SK-N-SH (cell line): ENCODE data around the gene ECE1. TPM values are rescaled to one million over a fixed set of nuclear protein-coding genes. Genes with fewer than 3 reads are reported as not detected.

ENCODE experiments used
- CTCF ChIA-PET: fragments of 300-600, 350-600 bp; formaldehyde crosslinking; extraction: SDS; loops from one replicate; lab custom pipeline; 2021; lab: Yijun Ruan, JAX
- POLR2A ChIA-PET: fragments of 350-600 bp; sonication (Branson Sonifier 250); formaldehyde crosslinking; extraction: SDS; loops from one replicate; lab custom pipeline; 2020; ENCODE audit warnings: antibody characterized with exemption, inconsistent platforms; lab: Yijun Ruan, JAX
- DNase-seq: peaks from one replicate; pipeline ENCODE4 v3.0.0; 2012
- H2AFZ ChIP-seq: fragments of 200-600 bp; sonication (generic); 2 replicates; pipeline ENCODE4 v1.8.1; 2016; ENCODE audit warnings: antibody characterized with exemption, mild to moderate bottlenecking, low read depth
- H3F3A ChIP-seq: fragments of 200-600 bp; sonication (generic); replicated peaks from 2 replicates; pipeline ENCODE3; 2016; ENCODE audit warnings: antibody characterized with exemption, mild to moderate bottlenecking; ENCODE audit not compliant: insufficient read depth
- H3K27ac ChIP-seq, 2 experiments: fragments of 200-500 bp in 1 of 2; fragments of 200-600 bp in 1 of 2; sonication (Bioruptor generic) in 1 of 2; sonication (generic), shearing (Covaris generic) in 1 of 2; 2 replicates each; pipeline versions ENCODE4 v1.5.1 to v1.6.1; 2014 to 2016; ENCODE audit warnings: low read depth in 2 of 2, inconsistent platforms in 1 of 2, low read length in 1 of 2, mild to moderate bottlenecking in 1 of 2, mixed read lengths in 1 of 2
- H3K27me3 ChIP-seq: fragments of 200-600 bp; sonication (generic), shearing (Covaris generic); 2 replicates; pipeline ENCODE4 v1.6.1; 2016; ENCODE audit warnings: mixed run types; ENCODE audit not compliant: insufficient read depth
- H3K36me3 ChIP-seq, 2 experiments: fragments of 200-500 bp in 1 of 2; fragments of 200-600 bp in 1 of 2; sonication (Bioruptor generic) in 1 of 2; sonication (generic) in 1 of 2; replicated peaks in 1 of 2; 2 replicates each; pipeline versions ENCODE3 to v1.5.1; 2014 to 2016; ENCODE audit warnings: low read length in 1 of 2, mild to moderate bottlenecking in 1 of 2; ENCODE audit not compliant: insufficient read depth in 2 of 2, control insufficient read depth in 1 of 2
- H3K4me1 ChIP-seq, 2 experiments: fragments of 200-500 bp in 1 of 2; fragments of 200-600 bp in 1 of 2; sonication (Bioruptor generic) in 1 of 2; sonication (generic), shearing (Covaris generic) in 1 of 2; 2 replicates each; pipeline versions ENCODE4 v1.5.1 to v1.6.1; 2014 to 2016; ENCODE audit warnings: low read depth in 1 of 2, low read length in 1 of 2, mixed run types in 1 of 2; ENCODE audit not compliant: insufficient read depth in 2 of 2, control insufficient read depth in 1 of 2
- H3K4me2 ChIP-seq: fragments of 200-600 bp; sonication (generic), shearing (Covaris generic); 2 replicates; pipeline ENCODE4 v1.6.1; 2017; ENCODE audit warnings: mixed run types
- H3K4me3 ChIP-seq, 2 experiments: fragments of 200-500 bp in 1 of 2; fragments of 200-600 bp in 1 of 2; sonication (Bioruptor generic) in 1 of 2; sonication (generic), shearing (Covaris generic) in 1 of 2; 2 replicates each; pipeline versions ENCODE4 v1.5.1 to v1.8.1; 2014 to 2016; ENCODE audit warnings: low read depth in 2 of 2, inconsistent platforms in 1 of 2, low read length in 1 of 2, mild to moderate bottlenecking in 1 of 2, mixed read lengths in 1 of 2, moderate library complexity in 1 of 2
- H3K79me2 ChIP-seq: fragments of 200-600 bp; sonication (generic); 2 replicates; pipeline ENCODE4 v1.8.1; 2017; ENCODE audit warnings: mild to moderate bottlenecking; ENCODE audit not compliant: insufficient read depth
- H3K9ac ChIP-seq: fragments of 200-600 bp; sonication (generic); 2 replicates; pipeline ENCODE4 v1.6.1; 2017; ENCODE audit warnings: mixed run types
- H3K9me2 ChIP-seq: fragments of 200-600 bp; sonication (generic); 2 replicates; pipeline ENCODE4 v1.6.1; 2017; ENCODE audit warnings: mixed run types
- H3K9me3 ChIP-seq: fragments of 200-600 bp; sonication (generic); 2 replicates; pipeline ENCODE4 v1.6.1; 2017; ENCODE audit warnings: mixed run types, mild to moderate bottlenecking, moderate library complexity
- H4K20me1 ChIP-seq: fragments of 200-600 bp; sonication (generic); 2 replicates; pipeline ENCODE4 v1.6.1; 2017; ENCODE audit warnings: mild to moderate bottlenecking, mixed run types; ENCODE audit not compliant: insufficient read depth
- EP300 ChIP-seq, 2 experiments: IDR thresholded peaks; 2 replicates each; pipeline versions ENCODE4 v1.4.0 to v1.6.1; 2012; ENCODE audit warnings: borderline replicate concordance in 1 of 2, low read depth in 1 of 2, low read length in 1 of 2
- EZH2phosphoT487 ChIP-seq: fragments of 200-600 bp; sonication (generic); IDR thresholded peaks from 2 replicates; pipeline ENCODE4 v1.6.1; 2017; ENCODE audit warnings: low read depth, mixed run types, mild to moderate bottlenecking, antibody characterized with exemption, moderate library complexity, borderline replicate concordance
- FOSL2 ChIP-seq: IDR thresholded peaks from 2 replicates; pipeline ENCODE4 v1.4.0; 2012; ENCODE audit warnings: low read depth, mild to moderate bottlenecking, moderate library complexity, borderline replicate concordance
- FOXM1 ChIP-seq: IDR thresholded peaks from 2 replicates; pipeline ENCODE4 v1.4.0; 2012; ENCODE audit warnings: low read depth, mild to moderate bottlenecking
- GABPA ChIP-seq: IDR thresholded peaks from 2 replicates; pipeline ENCODE4 v1.4.0; 2012; ENCODE audit warnings: low read depth, mild to moderate bottlenecking
- GATA2 ChIP-seq: sonication (generic); formaldehyde crosslinking; IDR thresholded peaks from 2 replicates; pipeline ENCODE4 v1.5.0; 2020; ENCODE audit warnings: mild to moderate bottlenecking, missing genetic modification reagents
- NFIC ChIP-seq: IDR thresholded peaks from 2 replicates; pipeline ENCODE4 v1.4.0; 2012; ENCODE audit warnings: borderline replicate concordance
- NRF1 ChIP-seq: IDR thresholded peaks from 2 replicates; pipeline ENCODE4 v1.6.1; 2012; ENCODE audit warnings: low read depth, mild to moderate bottlenecking, low read length
- RXRA ChIP-seq: IDR thresholded peaks from 2 replicates; pipeline ENCODE4 v1.4.0; 2012; ENCODE audit warnings: low read depth, mild to moderate bottlenecking, borderline replicate concordance
- SIN3A ChIP-seq: IDR thresholded peaks from 2 replicates; pipeline ENCODE4 v1.6.1; 2012; ENCODE audit warnings: low read depth, mild to moderate bottlenecking, low read length, moderate library complexity, borderline replicate concordance
- SMC3 ChIP-seq: IDR thresholded peaks from 2 replicates; pipeline ENCODE4 v1.6.1; 2012; ENCODE audit warnings: low read depth, low read length, improper control_type of control experiment
- TAF1 ChIP-seq: IDR thresholded peaks from 2 replicates; pipeline ENCODE4 v1.6.1; 2012; ENCODE audit warnings: low read depth, mild to moderate bottlenecking, low read length, moderate library complexity, borderline replicate concordance
- YY1 ChIP-seq: IDR thresholded peaks from 2 replicates; pipeline ENCODE4 v1.4.0; 2012; ENCODE audit warnings: low read depth, mild to moderate bottlenecking
- WGBS: methylation state at CpG from one replicate; pipeline ENCODE4 v1.1.6; 2017; ENCODE audit warnings: low lambda C conversion rate; 5-methylcytosine and 5-hydroxymethylcytosine counted together
- polyA plus RNA-seq, 3 experiments: library from polyadenylated mRNA; depleted of rRNA; stranded (reverse); fragments of >200 nt; gene quantifications; 2 replicates each; pipeline ENCODE4 v1.2.3, GENCODE V29; 2012
- TF ChIP-seq, protein P1 (sequence below): IDR thresholded peaks from 2 replicates; pipeline ENCODE4 v1.4.0; 2012; ENCODE audit warnings: low read depth, borderline replicate concordance
- TF ChIP-seq, protein P2 (sequence below): fragments of 150-350 bp; IDR thresholded peaks from 2 replicates; pipeline ENCODE4 v1.6.1; 2016; ENCODE audit warnings: mild to moderate bottlenecking, low read depth, low read length
- TF ChIP-seq, protein P3 (sequence below): fragments of 150-350 bp; IDR thresholded peaks from 2 replicates; pipeline ENCODE4 v1.6.1; 2017; ENCODE audit warnings: antibody characterized with exemption, low read length, low read depth, borderline replicate concordance
- TF ChIP-seq, protein P4 (sequence below): IDR thresholded peaks from 2 replicates; pipeline ENCODE4 v1.4.0; 2012; ENCODE audit warnings: low read depth, borderline replicate concordance
- TF ChIP-seq, protein P5 (sequence below): IDR thresholded peaks from 2 replicates; pipeline ENCODE4 v1.6.1; 2012; ENCODE audit warnings: mild to moderate bottlenecking, low read depth, low read length, moderate library complexity
- TF ChIP-seq, protein P6 (sequence below): fragments of 200-600 bp; sonication (generic); IDR thresholded peaks from 2 replicates; pipeline ENCODE4 v1.6.1; 2017; ENCODE audit warnings: antibody characterized with exemption, mild to moderate bottlenecking, moderate library complexity

The ECE1 gene
- polyA plus RNA-seq, 1 of the 3 experiments (the other 2 are of a cell fraction), result 96.6 TPM

GRCh38 chr1:21317690-21318043 lies 27.4 kb upstream of the ECE1 start:
- H2AFZ ChIP-seq, result no peak overlapping the region
- no peaks in the 10 kb centered on the region for H3K27me3 ChIP-seq
- peak overlapping the region; percentile 26 to 35; a peak in 2 of 4 replicates for H3K27ac ChIP-seq
- H3K4me3 ChIP-seq, result no peak overlapping the region
- no peaks in the 10 kb centered on the region for H3K9me2 ChIP-seq
- ChIA-PET CTCF (interaction anchor here (1.0 to 2.4 kb wide), 5 partner anchors 10 to 63 kb away, joined by 3 to 10 read pairs (median 5); no protein-coding TSS in a partner anchor), POLR2A (no interaction called here)
- no peaks in the 10 kb centered on the region for H3K36me3 ChIP-seq
- H3K4me2 ChIP-seq, result no peak overlapping the region
- TF ChIP-seq GATA2 (CRISPR knock-in tag) (no peak), EP300 (IDR thresholded peaks at IDR 0.05; ENCODE audit: borderline replicate concordance in 1 of 2, low read depth in 1 of 2, low read length in 1 of 2) (no peak), NFIC (no peak), YY1 (no peak), TAF1 (no peak), NRF1 (no peak), GABPA (no peak), FOXM1 (no peak), SMC3 (no peak), FOSL2 (no peak), RXRA (no peak), SIN3A (no peak), EZH2phosphoT487 (no peak)
- TF ChIP-seq, protein P1, sequence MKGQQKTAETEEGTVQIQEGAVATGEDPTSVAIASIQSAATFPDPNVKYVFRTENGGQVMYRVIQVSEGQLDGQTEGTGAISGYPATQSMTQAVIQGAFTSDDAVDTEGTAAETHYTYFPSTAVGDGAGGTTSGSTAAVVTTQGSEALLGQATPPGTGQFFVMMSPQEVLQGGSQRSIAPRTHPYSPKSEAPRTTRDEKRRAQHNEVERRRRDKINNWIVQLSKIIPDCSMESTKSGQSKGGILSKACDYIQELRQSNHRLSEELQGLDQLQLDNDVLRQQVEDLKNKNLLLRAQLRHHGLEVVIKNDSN, result no peak
- TF ChIP-seq, protein P2, sequence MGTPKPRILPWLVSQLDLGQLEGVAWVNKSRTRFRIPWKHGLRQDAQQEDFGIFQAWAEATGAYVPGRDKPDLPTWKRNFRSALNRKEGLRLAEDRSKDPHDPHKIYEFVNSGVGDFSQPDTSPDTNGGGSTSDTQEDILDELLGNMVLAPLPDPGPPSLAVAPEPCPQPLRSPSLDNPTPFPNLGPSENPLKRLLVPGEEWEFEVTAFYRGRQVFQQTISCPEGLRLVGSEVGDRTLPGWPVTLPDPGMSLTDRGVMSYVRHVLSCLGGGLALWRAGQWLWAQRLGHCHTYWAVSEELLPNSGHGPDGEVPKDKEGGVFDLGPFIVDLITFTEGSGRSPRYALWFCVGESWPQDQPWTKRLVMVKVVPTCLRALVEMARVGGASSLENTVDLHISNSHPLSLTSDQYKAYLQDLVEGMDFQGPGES, result no peak
- TF ChIP-seq, protein P3, sequence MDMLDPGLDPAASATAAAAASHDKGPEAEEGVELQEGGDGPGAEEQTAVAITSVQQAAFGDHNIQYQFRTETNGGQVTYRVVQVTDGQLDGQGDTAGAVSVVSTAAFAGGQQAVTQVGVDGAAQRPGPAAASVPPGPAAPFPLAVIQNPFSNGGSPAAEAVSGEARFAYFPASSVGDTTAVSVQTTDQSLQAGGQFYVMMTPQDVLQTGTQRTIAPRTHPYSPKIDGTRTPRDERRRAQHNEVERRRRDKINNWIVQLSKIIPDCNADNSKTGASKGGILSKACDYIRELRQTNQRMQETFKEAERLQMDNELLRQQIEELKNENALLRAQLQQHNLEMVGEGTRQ, result no peak
- TF ChIP-seq, protein P4, sequence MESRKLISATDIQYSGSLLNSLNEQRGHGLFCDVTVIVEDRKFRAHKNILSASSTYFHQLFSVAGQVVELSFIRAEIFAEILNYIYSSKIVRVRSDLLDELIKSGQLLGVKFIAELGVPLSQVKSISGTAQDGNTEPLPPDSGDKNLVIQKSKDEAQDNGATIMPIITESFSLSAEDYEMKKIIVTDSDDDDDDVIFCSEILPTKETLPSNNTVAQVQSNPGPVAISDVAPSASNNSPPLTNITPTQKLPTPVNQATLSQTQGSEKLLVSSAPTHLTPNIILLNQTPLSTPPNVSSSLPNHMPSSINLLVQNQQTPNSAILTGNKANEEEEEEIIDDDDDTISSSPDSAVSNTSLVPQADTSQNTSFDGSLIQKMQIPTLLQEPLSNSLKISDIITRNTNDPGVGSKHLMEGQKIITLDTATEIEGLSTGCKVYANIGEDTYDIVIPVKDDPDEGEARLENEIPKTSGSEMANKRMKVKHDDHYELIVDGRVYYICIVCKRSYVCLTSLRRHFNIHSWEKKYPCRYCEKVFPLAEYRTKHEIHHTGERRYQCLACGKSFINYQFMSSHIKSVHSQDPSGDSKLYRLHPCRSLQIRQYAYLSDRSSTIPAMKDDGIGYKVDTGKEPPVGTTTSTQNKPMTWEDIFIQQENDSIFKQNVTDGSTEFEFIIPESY, result no peak
- TF ChIP-seq, protein P5, sequence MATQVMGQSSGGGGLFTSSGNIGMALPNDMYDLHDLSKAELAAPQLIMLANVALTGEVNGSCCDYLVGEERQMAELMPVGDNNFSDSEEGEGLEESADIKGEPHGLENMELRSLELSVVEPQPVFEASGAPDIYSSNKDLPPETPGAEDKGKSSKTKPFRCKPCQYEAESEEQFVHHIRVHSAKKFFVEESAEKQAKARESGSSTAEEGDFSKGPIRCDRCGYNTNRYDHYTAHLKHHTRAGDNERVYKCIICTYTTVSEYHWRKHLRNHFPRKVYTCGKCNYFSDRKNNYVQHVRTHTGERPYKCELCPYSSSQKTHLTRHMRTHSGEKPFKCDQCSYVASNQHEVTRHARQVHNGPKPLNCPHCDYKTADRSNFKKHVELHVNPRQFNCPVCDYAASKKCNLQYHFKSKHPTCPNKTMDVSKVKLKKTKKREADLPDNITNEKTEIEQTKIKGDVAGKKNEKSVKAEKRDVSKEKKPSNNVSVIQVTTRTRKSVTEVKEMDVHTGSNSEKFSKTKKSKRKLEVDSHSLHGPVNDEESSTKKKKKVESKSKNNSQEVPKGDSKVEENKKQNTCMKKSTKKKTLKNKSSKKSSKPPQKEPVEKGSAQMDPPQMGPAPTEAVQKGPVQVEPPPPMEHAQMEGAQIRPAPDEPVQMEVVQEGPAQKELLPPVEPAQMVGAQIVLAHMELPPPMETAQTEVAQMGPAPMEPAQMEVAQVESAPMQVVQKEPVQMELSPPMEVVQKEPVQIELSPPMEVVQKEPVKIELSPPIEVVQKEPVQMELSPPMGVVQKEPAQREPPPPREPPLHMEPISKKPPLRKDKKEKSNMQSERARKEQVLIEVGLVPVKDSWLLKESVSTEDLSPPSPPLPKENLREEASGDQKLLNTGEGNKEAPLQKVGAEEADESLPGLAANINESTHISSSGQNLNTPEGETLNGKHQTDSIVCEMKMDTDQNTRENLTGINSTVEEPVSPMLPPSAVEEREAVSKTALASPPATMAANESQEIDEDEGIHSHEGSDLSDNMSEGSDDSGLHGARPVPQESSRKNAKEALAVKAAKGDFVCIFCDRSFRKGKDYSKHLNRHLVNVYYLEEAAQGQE, result no peak
- TF ChIP-seq, protein P6, sequence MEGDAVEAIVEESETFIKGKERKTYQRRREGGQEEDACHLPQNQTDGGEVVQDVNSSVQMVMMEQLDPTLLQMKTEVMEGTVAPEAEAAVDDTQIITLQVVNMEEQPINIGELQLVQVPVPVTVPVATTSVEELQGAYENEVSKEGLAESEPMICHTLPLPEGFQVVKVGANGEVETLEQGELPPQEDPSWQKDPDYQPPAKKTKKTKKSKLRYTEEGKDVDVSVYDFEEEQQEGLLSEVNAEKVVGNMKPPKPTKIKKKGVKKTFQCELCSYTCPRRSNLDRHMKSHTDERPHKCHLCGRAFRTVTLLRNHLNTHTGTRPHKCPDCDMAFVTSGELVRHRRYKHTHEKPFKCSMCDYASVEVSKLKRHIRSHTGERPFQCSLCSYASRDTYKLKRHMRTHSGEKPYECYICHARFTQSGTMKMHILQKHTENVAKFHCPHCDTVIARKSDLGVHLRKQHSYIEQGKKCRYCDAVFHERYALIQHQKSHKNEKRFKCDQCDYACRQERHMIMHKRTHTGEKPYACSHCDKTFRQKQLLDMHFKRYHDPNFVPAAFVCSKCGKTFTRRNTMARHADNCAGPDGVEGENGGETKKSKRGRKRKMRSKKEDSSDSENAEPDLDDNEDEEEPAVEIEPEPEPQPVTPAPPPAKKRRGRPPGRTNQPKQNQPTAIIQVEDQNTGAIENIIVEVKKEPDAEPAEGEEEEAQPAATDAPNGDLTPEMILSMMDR, result no peak
- no peaks in the 10 kb centered on the region for H3K9me3 ChIP-seq
- 93% methylated on average over 8 of the region's 9 CpGs for WGBS
- H3F3A ChIP-seq, result peaks cover 5% of the 10 kb centered on the region
- peaks cover 17 to 72% of the 10 kb centered on the region in 2 experiments; a peak in 3 of 4 replicates for H3K4me1 ChIP-seq
- DNase-seq, result no peak
- peaks cover 21% of the 10 kb centered on the region; the same call in 1 of the 2 replicates for H3K79me2 ChIP-seq
- H3K9ac ChIP-seq, result no peak overlapping the region
- peaks cover 6% of the 10 kb centered on the region; the same call in 1 of the 2 replicates for H4K20me1 ChIP-seq
